Measurements from ENCODE around the gene PIK3CG. TPM values are rescaled to one million over a fixed set of nuclear protein-coding genes. Genes with fewer than 3 reads are reported as not detected.
"Not testable (repeated sequence)": the region's sequence is repeated elsewhere in the genome, so short reads cannot be mapped to it uniquely, and the experiment has no call there.

PIK3CG gene
- total and polyA plus RNA-seq, 11 donors, result 0.15 to 11.0 (median 1.6) TPM

GRCh38 chr7:106947244-106947728 is 82.2 kb downstream of the PIK3CG start:
- peak in 4 of 5 donors; percentile 30 to 55 (median 42) for DNase-seq
- TF ChIP-seq POLR2A (IDR thresholded peaks at IDR 0.05), result no peak
- TF ChIP-seq, protein P1, sequence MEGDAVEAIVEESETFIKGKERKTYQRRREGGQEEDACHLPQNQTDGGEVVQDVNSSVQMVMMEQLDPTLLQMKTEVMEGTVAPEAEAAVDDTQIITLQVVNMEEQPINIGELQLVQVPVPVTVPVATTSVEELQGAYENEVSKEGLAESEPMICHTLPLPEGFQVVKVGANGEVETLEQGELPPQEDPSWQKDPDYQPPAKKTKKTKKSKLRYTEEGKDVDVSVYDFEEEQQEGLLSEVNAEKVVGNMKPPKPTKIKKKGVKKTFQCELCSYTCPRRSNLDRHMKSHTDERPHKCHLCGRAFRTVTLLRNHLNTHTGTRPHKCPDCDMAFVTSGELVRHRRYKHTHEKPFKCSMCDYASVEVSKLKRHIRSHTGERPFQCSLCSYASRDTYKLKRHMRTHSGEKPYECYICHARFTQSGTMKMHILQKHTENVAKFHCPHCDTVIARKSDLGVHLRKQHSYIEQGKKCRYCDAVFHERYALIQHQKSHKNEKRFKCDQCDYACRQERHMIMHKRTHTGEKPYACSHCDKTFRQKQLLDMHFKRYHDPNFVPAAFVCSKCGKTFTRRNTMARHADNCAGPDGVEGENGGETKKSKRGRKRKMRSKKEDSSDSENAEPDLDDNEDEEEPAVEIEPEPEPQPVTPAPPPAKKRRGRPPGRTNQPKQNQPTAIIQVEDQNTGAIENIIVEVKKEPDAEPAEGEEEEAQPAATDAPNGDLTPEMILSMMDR (IDR thresholded peaks at IDR 0.05), result peak; percentile 54 to 82 (median 72)
- WGBS, 4 donors, result 2 to 4% (median 3%) methylated on average over 1 of the region's 1 CpG
- Histone ChIP-seq H3K4me3 (no peak overlapping the region), H3K4me1 (peaks cover 0 to 2% (median 0%) of the 10 kb centered on the region in 12 donors), H3K27ac (no peak overlapping the region), H3K9me3 (no peaks in the 10 kb centered on the region), H3K36me3 (no peaks in the 10 kb centered on the region), H3K27me3 (no peaks in the 10 kb centered on the region)
- intact Hi-C loops (cut with DNase I), result loop anchor here (1.0 to 10.0 kb wide), 6 partner anchors 100 to 928 kb away; no protein-coding TSS in a partner anchor
- peak; percentile 67 to 90 (median 86) for ATAC-seq

DNA sequence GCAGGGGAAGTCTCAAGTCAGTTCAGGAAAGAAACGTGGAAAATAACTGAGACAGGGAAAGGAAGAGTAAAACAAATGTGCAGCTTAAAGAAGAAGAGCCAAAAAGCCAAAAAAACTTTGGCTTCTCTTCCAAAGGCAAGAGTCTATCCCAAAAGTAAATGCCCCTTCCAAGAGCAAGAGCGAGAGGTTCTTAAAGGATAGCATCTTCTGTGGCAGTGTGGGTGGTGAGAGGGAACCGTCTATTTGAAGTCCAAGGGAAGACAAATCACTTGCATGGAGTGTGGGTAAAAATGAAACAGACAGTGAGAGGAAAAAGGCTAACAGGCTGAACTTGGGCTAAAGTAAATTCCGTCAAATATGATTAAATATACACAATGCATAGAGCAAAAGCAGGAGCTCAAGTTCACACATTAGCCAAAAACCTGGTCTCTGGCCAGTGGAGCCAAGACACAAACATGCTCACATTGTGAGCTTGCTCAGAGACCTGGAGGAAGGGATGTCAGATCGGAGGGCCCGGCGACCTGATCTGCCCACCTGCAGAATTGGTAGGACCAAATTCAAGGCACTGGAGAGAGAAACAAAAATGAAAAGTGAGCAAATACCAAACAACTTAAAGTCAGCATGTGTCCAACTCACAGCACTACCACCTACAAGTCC is 87.0 kb downstream of the PIK3CG start:
- DNase-seq, result no peak
- Histone ChIP-seq H3K4me1 (peaks cover 0 to 8% (median 0%) of the 10 kb centered on the region in 12 donors), H3K9me3 (peaks cover 0 to 7% (median 0%) of the 10 kb centered on the region in 12 donors), H3K4me3 (no peak overlapping the region), H3K27me3 (no peaks in the 10 kb centered on the region), H3K36me3 (no peaks in the 10 kb centered on the region), H3K27ac (peak overlapping the region in 3 of 12 donors; percentile 4 to 63 (median 21))
- intact Hi-C loops (cut with DNase I), result no loop called here
- TF ChIP-seq POLR2A (IDR thresholded peaks at IDR 0.05), result no peak
- TF ChIP-seq, protein P1 (IDR thresholded peaks at IDR 0.05), result no peak
- no peak for ATAC-seq
- 82 to 86% (median 85%) methylated on average over 7 of the region's 7 CpGs for WGBS, 4 donors

- H3K9me3 ChIP-seq, result peaks cover 0 to 7% (median 0%) of the 10 kb centered on the region in 12 donors
- peak in 4 of 5 donors; percentile 15 to 43 (median 33) for DNase-seq
- no peaks in the 10 kb centered on the region for H3K36me3 ChIP-seq
- intact Hi-C loops (cut with DNase I), result no loop called here
- H3K27me3 ChIP-seq, result no peaks in the 10 kb centered on the region
- TF ChIP-seq POLR2A (IDR thresholded peaks at IDR 0.05), result peak in 1 of 2 donors; percentile 41
- TF ChIP-seq, protein P1 (IDR thresholded peaks at IDR 0.05), result no peak
- WGBS, 4 donors, result 40 to 48% (median 45%) methylated on average over 5 of the region's 5 CpGs
- H3K4me1 ChIP-seq, result peaks cover 0 to 8% (median 0%) of the 10 kb centered on the region in 12 donors
- peak overlapping the region in 3 of 12 donors; percentile 4 to 63 (median 21) for H3K27ac ChIP-seq
- peak overlapping the region in 2 of 12 donors; percentile 17 for H3K4me3 ChIP-seq
- peak in 3 of 4 donors; percentile 61 to 82 (median 82) for ATAC-seq
Observed at GRCh38 chr7:106952658-106953231, 87.7 kb downstream of the PIK3CG start.

GRCh38 chr7:106954840-106955239 is 89.8 kb downstream of the PIK3CG start:
- WGBS, 4 donors, result 95 to 100% (median 97%) methylated on average over 2 of the region's 2 CpGs
- Histone ChIP-seq H3K27ac (no peak overlapping the region), H3K36me3 (no peaks in the 10 kb centered on the region), H3K4me1 (peaks cover 0 to 8% (median 0%) of the 10 kb centered on the region in 12 donors), H3K27me3 (no peaks in the 10 kb centered on the region), H3K9me3 (peaks cover 0 to 7% (median 0%) of the 10 kb centered on the region in 12 donors), H3K4me3 (no peak overlapping the region)
- DNase-seq, result no peak
- ATAC-seq, result no peak
- TF ChIP-seq POLR2A (IDR thresholded peaks at IDR 0.05), result no peak
- TF ChIP-seq, protein P1 (IDR thresholded peaks at IDR 0.05), result no peak
- intact Hi-C loops (cut with DNase I), result no loop called here

GRCh38 chr7:106955857-106956256 is 90.8 kb downstream of the PIK3CG start:
- intact Hi-C loops (cut with DNase I); H3K9me3 ChIP-seq; H3K4me1 ChIP-seq; DNase-seq; ATAC-seq; H3K27ac ChIP-seq; H3K27me3 ChIP-seq; H3K36me3 ChIP-seq; H3K4me3 ChIP-seq: not testable (repeated sequence)
- 70 to 78% (median 76%) methylated on average over 1 of the region's 1 CpG for WGBS, 4 donors
